CD4-positive, alpha-beta T cell treated with Interferon gamma for 1 hour (primary cell): ENCODE measurements around the gene FRG2.
"Not testable (repeated sequence)": the region's sequence is repeated elsewhere in the genome, so short reads cannot be mapped to it uniquely, and the experiment has no call there.

Source experiments
- DNase-seq: peaks from one replicate; pipeline ENCODE4 v3.0.0-alpha.2; 2020

FRG2 gene

DNA sequence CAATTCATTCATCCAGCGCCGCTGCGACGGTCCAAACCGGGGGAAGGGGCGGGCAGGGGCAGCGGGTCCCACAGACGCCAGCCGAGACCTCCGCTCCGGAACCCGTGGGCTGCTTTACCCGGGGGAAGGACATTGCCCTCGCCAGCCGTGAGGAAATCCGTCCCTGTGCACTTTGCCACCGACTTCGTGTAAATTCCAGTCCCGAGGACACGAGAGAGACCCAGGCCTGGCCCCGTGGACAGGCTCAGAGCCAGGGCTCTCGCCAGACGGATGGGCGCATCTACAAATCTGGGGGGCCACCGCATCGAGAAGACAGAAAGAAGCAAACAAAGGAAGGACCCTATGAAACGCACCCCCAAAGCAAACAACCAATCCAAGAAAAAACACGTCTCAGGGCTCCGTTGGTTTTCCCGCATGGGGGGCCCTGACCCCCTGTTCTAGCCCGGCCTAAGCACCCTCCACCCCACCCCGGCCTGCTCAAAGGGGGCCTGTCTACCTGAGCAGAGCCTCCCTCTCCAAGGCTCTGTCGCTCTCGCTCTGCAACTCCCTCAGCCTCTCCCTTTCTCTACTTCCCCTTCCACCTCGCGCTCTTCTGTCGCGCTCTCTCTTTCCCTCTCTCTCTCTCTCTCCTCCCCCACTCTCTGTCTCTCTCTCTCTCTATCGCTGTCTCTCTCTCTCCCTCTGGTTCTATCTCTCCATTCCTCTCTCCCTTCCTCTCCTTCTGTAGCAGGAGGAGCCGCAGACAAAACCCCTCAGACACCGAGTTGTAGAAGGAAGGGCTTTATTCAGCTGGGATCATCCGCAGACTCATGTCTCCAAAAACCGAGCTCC is 11.3 kb downstream of the FRG2 start:
- no peak for DNase-seq

DNA sequence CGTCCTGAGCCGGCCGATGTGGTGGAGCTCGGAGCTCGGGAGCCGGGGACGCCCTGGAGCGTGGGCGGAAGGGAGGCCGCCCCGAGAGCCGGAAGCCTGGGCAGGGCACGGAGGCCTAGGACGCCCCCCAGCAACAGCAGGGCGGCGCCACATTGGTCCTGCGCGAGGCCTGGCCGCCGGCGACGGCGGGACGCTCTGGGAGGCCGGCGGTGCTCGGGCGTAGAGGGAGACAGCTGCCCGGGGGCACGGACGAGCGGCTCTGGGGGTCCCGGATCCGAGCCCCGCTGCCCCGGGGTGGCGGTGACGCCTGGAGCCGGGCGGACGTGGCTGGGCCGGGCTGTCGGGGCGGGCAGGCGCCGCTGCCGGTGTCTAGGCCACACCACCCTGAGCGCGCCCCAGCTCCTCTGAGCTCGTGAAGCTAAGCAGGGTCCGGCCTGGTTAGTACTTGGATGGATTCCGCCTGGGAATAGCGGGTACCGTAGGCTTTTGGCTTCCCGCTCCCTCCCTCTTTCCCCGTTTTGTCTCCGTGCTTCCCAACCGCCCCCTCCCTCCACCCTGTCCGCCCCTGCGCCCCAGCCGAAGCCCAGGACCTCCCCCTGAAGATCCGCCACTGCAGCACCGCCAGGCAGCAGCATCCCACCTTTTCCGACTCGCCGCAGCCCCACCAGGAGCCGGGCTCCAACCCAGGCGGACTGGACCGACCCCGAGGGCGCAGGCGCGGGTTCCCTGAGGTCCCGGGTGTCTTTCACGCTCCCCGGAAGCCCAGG is 12.1 kb downstream of the FRG2 start:
- no peak for DNase-seq

DNA sequence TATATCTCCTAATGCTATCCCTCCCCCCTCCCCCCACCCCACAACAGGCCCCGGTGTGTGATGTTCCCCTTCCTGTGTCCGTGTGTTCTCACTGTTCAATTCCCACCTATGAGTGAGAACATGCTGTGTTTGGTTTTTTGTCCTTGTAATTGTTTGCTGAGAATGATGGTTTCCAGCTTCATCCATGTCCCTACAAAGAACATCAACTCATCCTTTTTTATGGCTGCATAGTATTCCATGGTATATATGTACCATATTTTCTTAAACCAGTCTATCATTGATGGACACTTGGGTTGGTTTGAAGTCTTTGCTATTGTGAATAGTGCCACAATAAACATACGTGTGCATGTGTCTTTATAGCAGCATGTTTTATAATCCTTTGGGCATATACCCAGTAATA is 37.1 kb downstream of the FRG2 start:
- DNase-seq: not testable (repeated sequence)

DNA sequence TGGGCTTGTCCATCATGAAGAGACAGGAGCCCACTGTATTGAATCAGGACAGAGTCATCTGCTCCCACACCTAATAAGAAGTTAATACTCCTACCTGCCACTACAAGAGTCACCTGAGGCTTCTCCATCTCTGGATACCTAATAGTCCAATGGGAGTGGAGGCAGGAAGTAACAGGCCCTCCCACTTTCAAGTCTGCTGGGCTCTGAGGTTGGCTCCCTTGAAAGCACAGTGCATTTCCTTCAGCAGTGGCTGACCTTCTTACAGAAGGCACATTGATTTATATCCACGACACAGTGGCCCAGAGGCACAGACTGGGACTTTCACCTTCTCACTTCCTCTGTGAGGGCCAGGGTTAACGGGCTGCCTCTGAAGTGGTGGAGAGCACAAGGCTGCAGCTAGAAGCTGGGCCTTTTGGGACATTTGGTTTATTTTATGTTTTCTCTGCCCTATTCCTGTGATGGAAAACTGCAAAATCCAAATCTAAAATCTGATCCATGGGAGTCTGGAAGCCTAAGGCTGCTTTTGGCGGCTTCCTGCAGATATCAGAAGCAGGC is 38.1 kb downstream of the FRG2 start:
- no peak for DNase-seq

DNA sequence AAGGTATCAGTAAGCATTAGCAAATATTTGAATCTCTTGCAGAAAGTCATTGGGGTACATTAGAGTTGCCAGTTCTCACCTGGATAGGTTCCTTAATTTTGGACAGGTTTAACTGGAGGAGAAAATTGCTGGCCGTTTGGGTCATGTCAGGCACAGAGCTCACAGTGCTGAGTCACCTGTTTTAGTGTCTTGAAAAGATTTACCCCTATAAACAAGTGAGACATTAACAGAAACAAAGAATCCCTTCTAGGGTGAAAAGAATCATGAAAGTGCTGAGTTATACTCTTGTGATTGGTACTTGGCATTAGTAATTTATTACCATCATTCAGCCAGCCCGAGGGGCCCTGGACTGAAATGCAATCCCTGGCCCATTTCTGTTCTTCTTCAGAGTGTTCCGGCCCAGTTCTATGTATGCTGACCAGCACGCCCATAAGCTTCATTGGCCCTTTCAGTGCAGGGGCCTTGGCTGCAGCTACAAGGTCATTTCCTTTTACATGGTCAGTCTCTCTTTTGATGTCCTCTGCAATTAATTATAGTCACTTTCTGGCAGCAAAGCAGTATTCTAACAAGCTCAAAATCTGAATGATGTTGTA is 41.3 kb downstream of the FRG2 start:
- not testable (repeated sequence) for DNase-seq

DNA sequence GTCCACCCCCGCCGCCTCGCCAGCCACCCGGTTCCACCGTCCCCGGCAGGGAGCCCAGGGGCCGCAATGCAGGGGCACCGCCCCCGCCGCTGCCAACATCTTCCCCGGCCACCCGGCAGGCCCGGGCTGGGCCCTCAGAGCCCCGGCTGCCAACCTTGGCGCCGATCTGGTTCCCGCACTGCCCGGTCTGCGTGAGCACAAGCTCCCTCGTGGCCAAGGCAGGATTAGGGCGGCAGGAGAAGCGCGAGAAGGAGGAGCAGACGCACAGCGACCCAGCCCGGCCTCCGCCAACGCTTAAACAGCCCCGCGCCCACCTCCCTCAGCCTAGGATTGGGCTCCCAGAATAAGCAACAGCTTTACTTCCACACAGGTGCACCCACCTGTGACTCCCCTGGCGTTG is 42.4 kb downstream of the FRG2 start:
- DNase-seq: not testable (repeated sequence)

DNA sequence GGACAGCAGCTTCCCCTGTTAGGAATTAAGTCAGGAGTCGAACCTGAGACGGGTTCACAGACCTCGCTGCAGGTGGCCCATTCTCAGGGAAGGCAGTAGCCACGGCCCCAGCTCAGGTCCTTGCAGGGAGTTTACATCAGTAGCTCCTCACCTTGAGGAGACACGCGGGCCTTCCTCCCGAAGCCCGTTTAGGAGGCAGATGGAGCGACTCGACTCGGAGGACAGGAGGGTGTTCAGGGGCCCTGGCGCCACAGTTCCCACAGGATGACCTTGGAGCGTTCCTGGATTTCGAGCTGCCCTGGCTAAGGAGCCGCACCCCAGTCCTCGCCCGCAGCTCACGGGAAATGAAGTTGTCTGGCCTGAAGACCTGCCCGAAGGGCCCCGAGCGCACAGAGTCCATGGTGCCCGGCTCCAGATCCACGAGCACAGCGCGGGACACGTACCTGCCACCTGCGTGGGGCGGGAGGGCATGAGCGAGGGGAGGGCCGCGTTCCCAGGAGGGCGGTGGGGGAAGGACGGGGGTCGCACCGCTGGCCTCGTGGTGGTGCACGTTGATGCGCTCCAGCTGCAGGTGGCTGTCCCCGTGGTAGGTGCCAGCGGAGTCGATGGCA is 43.0 kb downstream of the FRG2 start:
- not testable (repeated sequence) for DNase-seq

DNA sequence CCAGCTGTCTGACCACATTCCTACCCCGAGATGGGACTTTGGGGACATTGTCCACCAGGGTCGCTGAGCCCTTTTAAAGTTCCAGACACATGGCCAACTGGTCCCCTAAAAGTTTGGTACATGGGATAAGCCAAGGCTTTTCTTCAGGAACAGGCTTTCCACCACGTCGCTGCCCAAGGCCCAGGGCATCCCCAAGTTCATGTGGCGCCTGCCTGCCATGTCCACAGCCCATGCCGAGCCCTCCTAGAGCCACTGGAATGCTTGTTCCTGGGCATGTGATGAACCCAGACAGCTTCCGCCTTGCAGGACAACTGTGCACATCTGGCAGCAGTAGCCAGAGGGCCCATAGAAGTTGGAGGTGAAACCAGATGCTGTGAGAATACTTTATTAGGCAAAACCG is 45.1 kb downstream of the FRG2 start:
- no peak for DNase-seq

DNA sequence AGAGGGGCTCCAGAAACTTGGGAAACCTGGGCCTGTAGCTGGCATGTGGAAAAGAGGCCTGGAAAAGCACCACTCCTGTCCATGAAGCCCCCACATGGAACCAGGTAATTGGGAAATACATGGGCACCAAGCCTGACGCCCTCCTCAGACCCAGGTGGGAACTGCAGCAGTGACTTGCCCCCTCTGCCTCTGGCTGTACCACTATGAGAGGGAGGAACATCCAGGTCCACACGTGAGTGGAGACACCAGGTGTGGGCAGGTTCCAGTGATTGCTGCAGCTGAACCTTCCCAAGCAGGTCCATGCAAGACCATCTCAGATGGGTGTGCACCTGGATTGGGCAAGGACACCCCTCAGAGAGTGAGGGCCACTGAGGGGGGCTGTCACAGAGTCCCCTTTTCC is 46.8 kb downstream of the FRG2 start:
- not testable (repeated sequence) for DNase-seq

DNA sequence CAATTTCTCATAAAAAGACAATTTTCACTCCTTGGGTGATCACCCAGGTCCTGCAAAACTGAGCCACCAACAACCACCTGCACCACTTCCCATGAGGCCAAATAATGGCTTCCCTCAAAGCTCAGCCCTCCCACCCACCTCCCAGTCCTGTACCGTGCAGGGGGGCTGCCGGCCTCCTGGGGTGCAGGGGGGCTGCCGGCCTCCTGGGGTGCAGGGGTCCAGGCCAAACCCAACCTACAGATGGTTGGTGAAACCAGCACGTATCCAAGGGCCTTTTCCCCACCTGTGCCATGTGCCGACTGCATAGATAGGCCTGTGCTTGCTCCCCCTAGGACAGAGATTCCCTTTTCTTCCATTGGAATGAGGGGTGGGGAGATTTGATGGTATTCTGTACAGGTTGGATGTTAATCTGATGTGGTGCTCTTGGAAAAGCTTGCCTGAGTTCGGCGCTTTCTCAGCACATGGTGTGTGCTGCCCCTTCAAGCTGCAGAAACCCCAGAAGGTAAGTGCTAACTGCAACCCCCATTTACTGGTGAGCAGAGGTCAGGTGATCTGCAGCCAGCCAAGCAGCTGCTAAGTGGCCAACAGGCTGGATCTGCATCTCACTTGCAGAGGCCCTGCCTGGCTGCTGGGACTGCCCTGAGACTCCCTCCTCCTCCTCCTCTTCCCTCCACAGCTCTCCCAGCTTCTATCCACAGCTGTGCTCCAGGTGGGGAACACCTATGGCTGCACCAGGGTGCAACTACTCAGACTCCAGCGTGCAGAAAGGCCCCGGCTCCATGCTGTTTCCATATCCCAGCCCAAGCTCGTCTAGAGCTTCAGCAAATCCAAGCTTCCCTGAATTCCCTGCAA is 47.6 kb downstream of the FRG2 start:
- no peak for DNase-seq
